Measurements from ENCODE around the gene CAPN12. TPM values are rescaled to one million over a fixed set of nuclear protein-coding genes. Genes with fewer than 3 reads are reported as not detected.
"Not testable (repeated sequence)": the region's sequence is repeated elsewhere in the genome, so short reads cannot be mapped to it uniquely, and the experiment has no call there.

The CAPN12 gene
- total RNA-seq, 1 experiment from 2014 or later: 0.69 TPM

DNA sequence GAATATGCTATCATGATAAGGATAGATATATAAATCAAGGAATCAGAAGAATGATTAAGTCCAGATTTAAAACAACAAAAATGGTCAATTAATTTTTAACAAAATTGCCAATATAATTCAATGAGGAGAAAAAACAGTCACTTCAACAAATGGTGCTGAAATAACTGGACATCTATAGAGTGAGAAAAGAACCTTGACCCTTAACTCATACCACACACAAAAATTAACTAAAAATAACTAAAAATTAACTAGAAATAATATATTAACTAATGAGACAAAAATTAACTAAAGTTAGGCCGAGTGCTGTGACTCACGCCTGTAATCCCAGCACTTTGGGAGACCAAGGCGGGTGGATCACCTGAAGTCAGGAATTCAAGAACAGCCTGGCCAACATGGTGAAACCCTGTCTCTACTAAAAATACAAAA, 19.5 kb upstream of the CAPN12 start:
- intact Hi-C loops (cut with micrococcal nuclease; ENCODE audit: unreplicated experiment): no loop called here
- CTCF ChIA-PET: interaction anchor here (0.7 kb wide), 1 partner anchor 244 kb away, joined by 6 read pairs; no protein-coding TSS in a partner anchor
- Histone ChIP-seq H3K27ac (ENCODE audit: low read depth, low read length, poor library complexity, severe bottlenecking) (no peak overlapping the region), H3K36me3 (ENCODE audit: insufficient read depth, low read length, poor library complexity, severe bottlenecking) (no peaks in the 10 kb centered on the region), H3K4me3 (ENCODE audit: low read depth, low read length, poor library complexity, severe bottlenecking) (no peak overlapping the region), H3K4me1 (ENCODE audit: insufficient read depth, low read length, poor library complexity, severe bottlenecking) (no peaks in the 10 kb centered on the region), H3K27me3 (replicated peaks; ENCODE audit: insufficient read depth, low read depth, low read length, poor library complexity) (no peaks in the 10 kb centered on the region), H3K9me3 (ENCODE audit: low read depth, low read length, poor library complexity, severe bottlenecking) (no peaks in the 10 kb centered on the region)
- TF ChIP-seq, protein P1, sequence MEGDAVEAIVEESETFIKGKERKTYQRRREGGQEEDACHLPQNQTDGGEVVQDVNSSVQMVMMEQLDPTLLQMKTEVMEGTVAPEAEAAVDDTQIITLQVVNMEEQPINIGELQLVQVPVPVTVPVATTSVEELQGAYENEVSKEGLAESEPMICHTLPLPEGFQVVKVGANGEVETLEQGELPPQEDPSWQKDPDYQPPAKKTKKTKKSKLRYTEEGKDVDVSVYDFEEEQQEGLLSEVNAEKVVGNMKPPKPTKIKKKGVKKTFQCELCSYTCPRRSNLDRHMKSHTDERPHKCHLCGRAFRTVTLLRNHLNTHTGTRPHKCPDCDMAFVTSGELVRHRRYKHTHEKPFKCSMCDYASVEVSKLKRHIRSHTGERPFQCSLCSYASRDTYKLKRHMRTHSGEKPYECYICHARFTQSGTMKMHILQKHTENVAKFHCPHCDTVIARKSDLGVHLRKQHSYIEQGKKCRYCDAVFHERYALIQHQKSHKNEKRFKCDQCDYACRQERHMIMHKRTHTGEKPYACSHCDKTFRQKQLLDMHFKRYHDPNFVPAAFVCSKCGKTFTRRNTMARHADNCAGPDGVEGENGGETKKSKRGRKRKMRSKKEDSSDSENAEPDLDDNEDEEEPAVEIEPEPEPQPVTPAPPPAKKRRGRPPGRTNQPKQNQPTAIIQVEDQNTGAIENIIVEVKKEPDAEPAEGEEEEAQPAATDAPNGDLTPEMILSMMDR (conservative IDR thresholded peaks at IDR 0.05; ENCODE audit: low read depth, low read length): no peak
- no peak for TF ChIP-seq EZH2 (IDR thresholded peaks at IDR 0.05; ENCODE audit: borderline replicate concordance, low read depth, low read length, poor library complexity, severe bottlenecking)
- no TSS peak for BruUV-seq (replicated peaks)
- POLR2A ChIA-PET (ENCODE audit: low non-redundant PET): interaction anchor here (0.7 kb wide), 1 partner anchor 68 kb away, joined by 4 read pairs; the partner anchor contains the start of gene ECH1
- DNase-seq (ENCODE audit: low spot score): no peak

DNA sequence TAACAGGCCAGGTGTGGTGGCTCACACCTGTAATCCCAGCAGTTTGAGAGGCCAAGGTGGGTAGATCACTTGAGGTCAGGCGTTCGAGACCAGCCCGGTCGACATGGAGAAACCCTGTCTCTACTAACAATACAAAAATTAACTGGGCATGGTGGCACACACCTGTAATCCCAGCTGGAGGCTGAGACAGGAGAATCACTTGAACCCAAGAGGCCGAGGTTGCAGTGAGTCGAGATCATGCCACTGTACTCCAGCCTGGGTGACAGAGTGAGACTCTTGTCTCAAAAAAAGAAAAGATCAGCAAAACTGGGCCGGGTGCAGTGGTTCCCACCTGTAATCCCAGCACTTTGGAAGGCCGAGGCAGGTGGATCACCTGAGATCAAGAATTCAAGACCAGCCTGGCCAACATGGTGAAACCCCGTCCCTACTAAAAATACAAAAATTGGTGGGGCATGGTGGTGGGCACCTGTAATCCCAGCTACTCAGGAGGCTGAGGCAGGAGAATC, 17.7 kb upstream of the CAPN12 start:
- DNase-seq (ENCODE audit: low spot score); CTCF ChIA-PET; BruUV-seq (replicated peaks); H3K9me3 ChIP-seq (ENCODE audit: low read depth, low read length, poor library complexity, severe bottlenecking); intact Hi-C loops (cut with micrococcal nuclease; ENCODE audit: unreplicated experiment); H3K4me1 ChIP-seq (ENCODE audit: insufficient read depth, low read length, poor library complexity, severe bottlenecking); H3K36me3 ChIP-seq (ENCODE audit: insufficient read depth, low read length, poor library complexity, severe bottlenecking); H3K4me3 ChIP-seq (ENCODE audit: low read depth, low read length, poor library complexity, severe bottlenecking); H3K27me3 ChIP-seq (replicated peaks; ENCODE audit: insufficient read depth, low read depth, low read length, poor library complexity); H3K27ac ChIP-seq (ENCODE audit: low read depth, low read length, poor library complexity, severe bottlenecking): not testable (repeated sequence)
- POLR2A ChIA-PET (ENCODE audit: low non-redundant PET): interaction anchor here (0.6 kb wide), 1 partner anchor 70 kb away, joined by 4 read pairs; the partner anchor contains the start of gene ECH1

DNA sequence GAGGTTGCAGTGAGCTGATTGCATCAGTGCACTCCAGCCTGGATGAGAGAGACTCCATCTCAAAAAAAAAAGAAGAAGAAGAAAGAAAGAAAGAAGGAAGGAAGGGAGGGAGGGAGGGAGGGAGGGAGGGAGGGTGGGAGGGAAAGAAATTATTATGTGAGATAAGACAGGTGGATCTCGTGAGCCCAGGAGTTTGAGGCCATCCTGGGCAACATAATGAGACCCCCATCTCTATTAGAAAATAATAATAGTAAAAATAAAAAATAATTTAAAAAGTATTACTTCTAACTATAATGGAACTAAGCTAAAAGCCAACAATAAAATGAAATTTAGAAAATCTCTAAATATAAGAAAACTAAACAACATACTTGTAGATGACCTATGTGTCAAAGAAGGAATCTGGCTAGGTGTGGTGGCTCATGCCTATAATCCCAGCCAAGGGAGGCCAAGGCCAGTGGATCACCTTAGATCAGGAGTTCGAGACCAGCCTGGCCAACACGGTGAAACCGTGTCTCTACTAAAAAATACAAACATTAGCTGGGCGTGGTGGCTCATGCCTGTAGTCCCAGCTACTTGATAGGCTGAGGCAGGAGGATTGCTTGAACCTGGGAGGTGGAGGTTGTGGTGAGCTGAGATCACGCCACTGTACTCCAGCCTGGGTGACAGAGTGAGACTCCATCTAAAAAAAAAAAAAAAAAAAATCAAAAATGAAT, 16.7 kb upstream of the CAPN12 start:
- H3K27ac ChIP-seq (ENCODE audit: low read depth, low read length, poor library complexity, severe bottlenecking); intact Hi-C loops (cut with micrococcal nuclease; ENCODE audit: unreplicated experiment); DNase-seq (ENCODE audit: low spot score); BruUV-seq (replicated peaks); H3K4me3 ChIP-seq (ENCODE audit: low read depth, low read length, poor library complexity, severe bottlenecking); H3K27me3 ChIP-seq (replicated peaks; ENCODE audit: insufficient read depth, low read depth, low read length, poor library complexity); H3K4me1 ChIP-seq (ENCODE audit: insufficient read depth, low read length, poor library complexity, severe bottlenecking); H3K9me3 ChIP-seq (ENCODE audit: low read depth, low read length, poor library complexity, severe bottlenecking); H3K36me3 ChIP-seq (ENCODE audit: insufficient read depth, low read length, poor library complexity, severe bottlenecking): not testable (repeated sequence)
- CTCF ChIA-PET: interaction anchor here (0.9 kb wide), 1 partner anchor 9 kb away, joined by 3 read pairs; no protein-coding TSS in a partner anchor
- POLR2A ChIA-PET (ENCODE audit: low non-redundant PET): interaction anchor here (0.6 kb wide), 1 partner anchor 71 kb away, joined by 4 read pairs; the partner anchor contains the start of gene ECH1

DNA sequence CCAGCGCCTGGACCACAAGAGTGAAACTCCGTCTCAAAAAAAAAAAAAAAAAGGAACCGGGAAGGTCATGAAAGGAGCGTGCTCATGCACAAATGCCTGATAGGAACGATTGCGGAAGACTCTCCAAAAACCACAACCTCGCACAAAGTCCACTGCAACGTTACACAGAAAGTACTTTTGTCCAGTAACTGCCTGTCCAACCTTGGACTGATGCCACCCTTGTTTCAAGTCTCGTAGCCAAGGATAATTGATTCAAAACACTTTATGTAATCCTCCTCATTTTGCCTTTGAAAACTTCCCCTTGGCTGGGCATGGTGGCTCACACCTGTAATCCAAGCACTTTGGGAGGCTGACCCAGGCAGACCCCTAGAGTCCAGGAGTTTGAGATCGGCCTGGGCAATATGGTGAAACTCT, 15.3 kb upstream of the CAPN12 start:
- Histone ChIP-seq H3K4me3 (ENCODE audit: low read depth, low read length, poor library complexity, severe bottlenecking) (no peak overlapping the region), H3K9me3 (ENCODE audit: low read depth, low read length, poor library complexity, severe bottlenecking) (no peaks in the 10 kb centered on the region), H3K27me3 (replicated peaks; ENCODE audit: insufficient read depth, low read depth, low read length, poor library complexity) (no peaks in the 10 kb centered on the region), H3K36me3 (ENCODE audit: insufficient read depth, low read length, poor library complexity, severe bottlenecking) (no peaks in the 10 kb centered on the region), H3K4me1 (ENCODE audit: insufficient read depth, low read length, poor library complexity, severe bottlenecking) (no peaks in the 10 kb centered on the region), H3K27ac (ENCODE audit: low read depth, low read length, poor library complexity, severe bottlenecking) (no peak overlapping the region)
- TF ChIP-seq, protein P1 (conservative IDR thresholded peaks at IDR 0.05; ENCODE audit: low read depth, low read length): no peak
- TF ChIP-seq EZH2 (IDR thresholded peaks at IDR 0.05; ENCODE audit: borderline replicate concordance, low read depth, low read length, poor library complexity, severe bottlenecking): no peak
- CTCF ChIA-PET: no interaction called here
- POLR2A ChIA-PET (ENCODE audit: low non-redundant PET): no interaction called here
- no peak for DNase-seq (ENCODE audit: low spot score)
- no TSS peak for BruUV-seq (replicated peaks)
- intact Hi-C loops (cut with micrococcal nuclease; ENCODE audit: unreplicated experiment): no loop called here

DNA sequence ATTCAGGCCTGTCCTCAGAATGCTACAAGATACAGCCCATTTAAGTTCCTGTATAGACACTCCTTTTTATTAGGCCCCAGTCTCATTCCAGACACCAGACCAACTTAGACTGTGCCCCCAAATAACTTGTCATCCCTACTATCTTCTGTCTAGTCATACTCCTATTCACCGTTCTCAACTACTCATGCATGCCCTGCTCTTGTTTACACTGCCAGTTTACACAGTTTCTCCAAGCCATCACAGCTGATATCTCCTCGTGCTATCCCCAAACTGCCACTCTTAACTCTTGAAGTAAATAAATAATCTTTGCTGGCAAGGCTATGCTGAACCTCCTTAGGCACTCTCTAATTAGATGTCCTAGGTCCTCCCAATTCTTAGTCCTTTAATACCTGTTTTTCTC, 9.9 kb upstream of the CAPN12 start:
- H3K9me3 ChIP-seq (ENCODE audit: low read depth, low read length, poor library complexity, severe bottlenecking); H3K4me1 ChIP-seq (ENCODE audit: insufficient read depth, low read length, poor library complexity, severe bottlenecking); BruUV-seq (replicated peaks); H3K27ac ChIP-seq (ENCODE audit: low read depth, low read length, poor library complexity, severe bottlenecking); CTCF ChIA-PET; POLR2A ChIA-PET (ENCODE audit: low non-redundant PET); intact Hi-C loops (cut with micrococcal nuclease; ENCODE audit: unreplicated experiment); H3K4me3 ChIP-seq (ENCODE audit: low read depth, low read length, poor library complexity, severe bottlenecking); DNase-seq (ENCODE audit: low spot score); H3K36me3 ChIP-seq (ENCODE audit: insufficient read depth, low read length, poor library complexity, severe bottlenecking); H3K27me3 ChIP-seq (replicated peaks; ENCODE audit: insufficient read depth, low read depth, low read length, poor library complexity): not testable (repeated sequence)

DNA sequence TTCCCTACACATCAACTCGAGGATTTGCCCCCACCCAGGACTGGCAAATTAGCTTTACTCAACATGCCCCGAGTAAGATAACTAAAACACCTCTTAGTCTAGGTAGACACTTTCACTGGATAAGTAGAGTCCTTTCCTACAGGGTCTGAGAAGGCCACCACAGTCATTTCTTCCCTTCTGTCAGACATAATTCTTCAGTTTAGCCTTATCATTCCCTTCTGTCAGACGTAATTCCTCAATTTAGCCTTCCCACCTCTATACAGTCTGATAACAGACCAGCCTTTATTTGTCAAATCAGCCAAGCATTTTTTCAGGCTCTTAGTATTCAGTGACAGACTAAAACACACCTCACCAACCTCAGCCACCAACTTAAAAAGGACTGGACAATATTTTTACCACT, 9.5 kb upstream of the CAPN12 start:
- H3K4me3 ChIP-seq (ENCODE audit: low read depth, low read length, poor library complexity, severe bottlenecking); BruUV-seq (replicated peaks); DNase-seq (ENCODE audit: low spot score); CTCF ChIA-PET; POLR2A ChIA-PET (ENCODE audit: low non-redundant PET); H3K9me3 ChIP-seq (ENCODE audit: low read depth, low read length, poor library complexity, severe bottlenecking); intact Hi-C loops (cut with micrococcal nuclease; ENCODE audit: unreplicated experiment); H3K27ac ChIP-seq (ENCODE audit: low read depth, low read length, poor library complexity, severe bottlenecking); H3K4me1 ChIP-seq (ENCODE audit: insufficient read depth, low read length, poor library complexity, severe bottlenecking); H3K27me3 ChIP-seq (replicated peaks; ENCODE audit: insufficient read depth, low read depth, low read length, poor library complexity); H3K36me3 ChIP-seq (ENCODE audit: insufficient read depth, low read length, poor library complexity, severe bottlenecking): not testable (repeated sequence)
